HG03196 (cell line): Measurements from ENCODE around the gene PAQR5.
"Not testable (repeated sequence)": the region's sequence is repeated elsewhere in the genome, so short reads cannot be mapped to it uniquely, and the experiment has no call there.

Source experiments
- ATAC-seq: cut with Tn5 transposase; IDR thresholded peaks from one replicate; pipeline ENCODE4 v1.9.1; 2021; ENCODE audit not compliant: unreplicated experiment

Gene PAQR5, protein sequence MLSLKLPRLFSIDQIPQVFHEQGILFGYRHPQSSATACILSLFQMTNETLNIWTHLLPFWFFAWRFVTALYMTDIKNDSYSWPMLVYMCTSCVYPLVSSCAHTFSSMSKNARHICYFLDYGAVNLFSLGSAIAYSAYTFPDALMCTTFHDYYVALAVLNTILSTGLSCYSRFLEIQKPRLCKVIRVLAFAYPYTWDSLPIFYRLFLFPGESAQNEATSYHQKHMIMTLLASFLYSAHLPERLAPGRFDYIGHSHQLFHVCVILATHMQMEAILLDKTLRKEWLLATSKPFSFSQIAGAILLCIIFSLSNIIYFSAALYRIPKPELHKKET

DNA sequence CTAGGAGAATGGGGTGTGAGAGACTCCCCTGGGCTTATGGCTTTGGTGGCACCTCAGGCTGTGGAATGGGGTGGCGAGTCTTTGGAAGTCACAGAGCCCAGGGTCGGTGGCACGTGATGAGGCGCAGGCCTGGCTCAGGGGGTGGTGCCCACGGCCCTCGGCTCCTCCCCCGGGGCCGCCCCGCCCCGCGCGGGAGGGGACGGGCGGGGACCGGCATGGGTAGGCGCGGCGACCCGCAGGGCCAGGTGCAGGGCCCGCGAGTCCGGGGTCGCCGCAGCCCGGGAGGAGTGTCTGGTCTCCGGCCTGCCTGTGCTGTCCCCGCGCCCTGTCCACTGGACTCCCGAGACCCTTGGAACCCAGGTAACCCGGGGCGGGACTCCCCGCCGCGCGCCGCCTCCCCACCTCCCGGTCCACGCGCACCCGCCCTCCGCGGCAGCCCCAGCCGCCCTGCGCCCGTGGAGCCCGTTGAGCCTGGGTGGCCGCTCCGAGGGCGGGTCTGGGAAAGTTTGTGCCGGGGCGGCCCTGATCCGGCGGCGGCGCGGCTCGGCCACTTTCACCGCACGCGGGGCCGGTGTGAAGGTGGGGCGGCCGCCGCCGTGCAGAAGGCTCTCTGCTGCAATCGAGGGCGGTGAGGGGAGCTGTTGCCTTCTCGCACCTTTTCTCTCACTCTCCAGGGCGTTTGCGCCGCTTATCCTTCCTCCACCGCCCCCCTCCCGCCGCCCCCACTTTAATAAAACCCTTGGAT is at the start of gene PAQR5:
Gene PAQR5 (plus strand): TSS at position 216 of the 745 bp plus-strand sequence. CDS start 61,169 bp downstream, outside the sequence.
- no peak for ATAC-seq

- no peak for ATAC-seq
Measured at GRCh38 chr15:69253156-69253555, 45.6 kb upstream of the PAQR5 start.

GRCh38 chr15:69265347-69265955 is 33.3 kb upstream of the PAQR5 start:
- no peak for ATAC-seq

DNA sequence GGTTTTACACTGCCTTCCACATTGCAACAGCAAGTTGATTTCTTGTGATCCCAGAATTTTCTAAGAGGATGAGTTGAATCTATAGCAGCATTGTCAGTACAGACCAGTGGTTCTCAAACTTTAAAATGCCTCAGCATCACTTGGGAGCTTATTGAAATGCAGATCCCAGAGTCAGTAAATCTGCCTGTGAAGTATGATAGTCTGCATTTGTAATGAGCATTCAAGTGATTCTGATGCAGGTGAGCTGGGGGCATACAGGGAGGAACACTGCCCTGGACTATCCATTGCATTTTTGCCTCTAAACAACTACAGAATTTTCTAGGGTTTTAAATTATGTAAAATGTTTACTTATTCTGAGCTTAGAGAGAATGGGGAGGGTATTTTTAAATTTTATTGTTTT is 27.5 kb upstream of the PAQR5 start:
- ATAC-seq = no peak

DNA sequence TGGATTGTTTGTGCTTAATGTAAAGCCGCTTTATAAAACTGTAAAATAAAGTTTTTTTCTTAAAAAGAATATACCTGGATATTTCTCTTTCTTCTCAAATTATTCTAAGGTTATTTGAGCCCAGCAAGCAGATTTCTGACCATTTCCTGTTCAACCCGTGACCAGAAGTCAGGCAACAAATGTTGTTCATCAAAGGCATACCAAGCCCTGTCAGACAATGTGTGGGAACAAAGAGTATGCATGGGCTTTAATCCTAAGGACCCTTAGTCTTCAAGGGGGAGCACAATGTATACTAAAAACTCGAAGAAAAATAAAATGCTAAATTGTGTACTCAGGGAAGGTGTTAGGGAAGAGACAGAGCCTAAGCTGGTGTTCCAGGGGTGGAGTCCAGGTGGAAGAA is 26.6 kb upstream of the PAQR5 start:
- no peak for ATAC-seq

- ATAC-seq = no peak
Measured at GRCh38 chr15:69272891-69273290, 25.8 kb upstream of the PAQR5 start.

DNA sequence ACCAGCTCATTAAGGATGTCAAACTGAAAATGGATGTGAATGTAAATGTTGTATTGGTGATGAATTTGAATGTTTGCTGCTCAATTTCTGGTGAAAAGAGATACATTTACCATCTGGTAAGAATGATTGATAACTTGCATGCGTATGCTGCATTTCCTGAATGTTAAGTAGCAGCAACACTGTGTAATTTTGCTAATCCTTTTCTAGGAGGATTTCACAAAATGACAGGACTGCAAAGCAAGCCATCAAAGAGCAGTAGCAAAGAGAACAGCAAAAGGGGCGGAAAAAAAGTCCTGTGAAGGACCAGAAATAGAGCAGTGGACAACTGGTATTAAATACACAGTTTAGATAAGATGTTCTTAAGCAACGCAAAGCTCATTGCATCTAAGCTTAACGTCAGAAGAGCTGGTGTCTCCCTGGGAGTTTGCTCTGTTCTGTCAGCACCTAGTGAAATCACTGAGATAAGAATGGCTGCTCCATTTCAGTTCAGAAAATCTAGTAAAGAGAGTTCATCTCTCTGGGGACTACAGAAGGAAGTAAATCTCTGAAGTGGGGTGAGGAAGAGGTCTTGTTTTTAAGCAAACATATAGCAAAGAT is 23.5 kb upstream of the PAQR5 start:
- ATAC-seq = no peak

DNA sequence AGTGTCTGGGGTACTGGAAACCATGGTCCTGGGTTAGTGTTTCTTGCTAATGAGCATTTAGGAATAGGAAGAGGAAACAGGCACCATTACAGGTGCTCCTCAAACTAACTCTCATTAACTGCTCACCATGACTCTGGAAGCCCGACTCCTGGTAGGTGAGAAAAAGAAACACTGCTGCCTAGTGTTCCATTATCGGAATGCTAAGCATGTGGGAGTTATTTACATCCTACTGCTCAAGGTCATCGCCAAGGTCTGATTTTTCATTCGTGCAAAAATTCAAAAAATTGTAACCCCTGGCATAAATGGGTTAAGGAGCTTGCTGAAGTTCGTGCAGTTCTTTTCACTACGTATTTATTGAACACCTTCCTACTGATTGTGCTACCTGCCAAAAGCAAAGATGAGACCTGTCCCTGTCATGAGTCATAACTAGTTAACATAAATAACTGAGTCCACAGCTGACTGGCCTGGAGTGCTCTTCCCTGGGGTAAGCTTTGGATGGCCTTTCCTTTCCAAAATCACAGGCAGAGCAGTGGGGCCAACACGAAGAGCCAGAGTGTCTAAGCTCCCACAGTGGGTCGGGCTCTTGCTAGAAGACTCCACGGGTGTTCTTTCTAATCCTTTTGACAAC is 22.7 kb upstream of the PAQR5 start:
- no peak for ATAC-seq

DNA sequence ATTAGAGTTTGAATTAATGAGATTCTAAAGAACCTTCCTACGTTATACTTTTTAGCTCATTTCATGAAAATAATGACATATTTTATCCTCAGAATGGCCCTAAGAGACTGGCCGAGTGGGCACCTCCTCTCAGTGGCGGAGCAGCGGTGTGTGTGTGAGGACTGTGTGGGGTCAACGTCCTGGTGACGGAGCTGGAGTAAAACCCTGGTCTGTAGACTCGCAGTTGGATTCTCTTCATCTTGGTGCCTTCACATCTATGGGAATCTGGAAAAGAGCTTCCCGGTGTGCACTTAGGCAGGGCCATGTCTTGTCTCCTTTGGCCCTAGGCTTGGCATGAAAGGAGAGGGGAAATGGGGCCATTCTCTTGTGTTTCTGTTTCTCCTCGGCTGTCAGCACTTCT is 21.4 kb upstream of the PAQR5 start:
- no peak for ATAC-seq

DNA sequence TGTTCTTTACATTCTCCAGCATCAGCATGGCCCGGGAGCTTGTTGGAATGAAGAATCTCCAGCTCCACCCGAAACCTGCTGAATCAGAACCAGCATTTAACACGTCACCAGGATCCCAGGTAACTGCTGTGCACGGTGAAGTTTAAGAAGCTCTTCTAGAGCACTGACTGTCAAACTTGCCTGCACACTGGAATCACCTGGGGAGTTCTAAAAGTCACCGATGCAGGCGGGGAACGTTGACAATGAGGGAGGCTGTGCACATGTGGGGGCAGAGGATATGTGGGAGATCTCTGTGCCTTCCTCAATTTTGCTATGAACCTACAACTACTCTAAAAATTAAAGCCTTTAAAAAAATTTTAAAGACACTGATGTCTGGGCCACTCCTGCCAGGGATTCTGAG is 19.1 kb upstream of the PAQR5 start:
- ATAC-seq = no peak

- no peak for ATAC-seq
Measured at GRCh38 chr15:69280783-69281182, 17.9 kb upstream of the PAQR5 start.

DNA sequence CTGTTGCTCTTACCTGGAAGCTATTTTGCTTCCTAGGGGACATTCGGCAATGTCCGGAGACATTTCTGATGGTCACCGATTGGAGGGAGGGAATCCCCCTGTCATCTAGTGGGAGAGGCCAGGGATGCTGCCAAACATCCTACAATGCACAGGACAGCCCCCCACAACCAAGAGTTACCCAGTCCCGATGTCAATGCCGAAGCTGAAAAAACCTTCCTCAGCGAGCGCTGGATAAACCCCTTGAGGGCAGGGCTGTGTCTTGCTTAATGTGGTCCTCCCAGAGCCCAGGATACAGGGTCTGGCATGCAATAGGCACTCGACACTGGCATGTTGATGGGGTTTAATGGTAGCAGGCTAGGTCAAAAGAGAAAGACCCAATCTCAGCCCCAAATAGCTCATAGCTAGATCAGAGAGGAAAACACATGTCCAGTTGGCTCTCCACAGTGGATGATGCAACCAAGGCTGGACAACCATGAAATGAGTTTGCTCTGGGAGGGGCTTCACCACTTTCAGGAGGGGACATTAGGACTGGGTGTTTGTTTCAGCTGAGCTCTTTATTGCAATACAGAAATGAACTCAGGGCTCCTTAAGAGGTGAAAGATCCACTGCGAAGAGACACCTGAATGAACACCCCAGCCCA is 16.5 kb upstream of the PAQR5 start:
- no peak for ATAC-seq

DNA sequence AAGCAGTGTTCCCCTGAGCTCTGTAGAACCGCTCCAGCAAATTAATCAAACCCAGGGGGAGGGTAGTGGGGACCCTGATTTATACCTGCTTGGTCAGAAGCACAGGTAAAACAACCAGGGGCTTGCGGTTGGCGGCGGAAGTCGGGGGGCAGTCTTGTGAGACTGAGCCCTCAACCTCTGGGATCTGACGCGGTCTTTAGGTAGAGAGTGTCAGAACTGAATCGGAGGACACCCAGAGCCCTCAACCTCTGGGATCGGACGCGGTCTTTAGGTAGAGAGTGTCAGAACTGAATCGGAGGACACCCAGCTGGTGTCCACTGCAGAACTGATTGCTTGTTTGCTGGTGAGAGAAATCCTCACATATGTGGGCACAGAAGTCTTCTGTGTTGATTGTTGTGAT is 12.9 kb upstream of the PAQR5 start:
- no peak for ATAC-seq

GRCh38 chr15:69288011-69288410 is 10.7 kb upstream of the PAQR5 start:
- no peak for ATAC-seq

- ATAC-seq = no peak
Measured at GRCh38 chr15:69288531-69289341, 10.0 kb upstream of the PAQR5 start.

DNA sequence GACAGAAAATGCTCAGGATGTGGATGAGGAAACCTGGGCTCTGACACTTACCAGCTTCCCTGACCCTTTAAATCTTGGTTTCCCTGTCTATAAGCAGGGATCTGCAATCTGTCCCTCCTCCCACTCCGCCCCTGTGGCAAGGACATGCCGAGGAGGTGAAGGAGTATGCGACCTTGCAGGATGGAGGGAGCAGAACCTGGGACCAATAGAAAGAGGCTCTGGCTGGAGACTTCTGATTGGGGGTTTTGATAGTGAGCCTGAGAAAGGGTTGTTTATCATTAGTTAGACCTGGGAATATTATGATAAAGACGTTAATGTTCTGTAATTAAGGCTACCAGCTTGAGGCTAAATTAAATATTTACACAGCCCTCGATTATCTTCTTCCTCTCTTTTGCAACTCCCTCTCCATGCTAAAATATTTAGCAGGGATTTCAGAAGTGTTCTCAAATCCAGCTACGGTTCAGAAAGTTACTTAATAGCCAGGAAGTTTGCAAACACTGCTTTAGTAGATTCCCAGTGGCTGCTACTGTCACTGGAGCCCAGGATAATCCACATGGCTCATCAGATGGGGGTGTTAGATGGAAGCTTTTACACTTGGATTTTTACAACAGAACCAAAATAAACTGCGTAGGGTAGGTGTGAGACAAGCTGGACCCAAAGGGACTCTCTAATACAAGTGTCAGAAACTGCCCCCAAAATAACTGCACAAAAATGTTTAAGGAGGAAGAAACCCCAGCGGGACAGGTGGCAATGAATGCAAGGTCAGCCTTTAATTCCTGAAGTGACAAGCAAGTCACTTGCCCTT is 9.2 kb upstream of the PAQR5 start:
- ATAC-seq = no peak

- ATAC-seq = no peak
Measured at GRCh38 chr15:69290346-69291164, 8.2 kb upstream of the PAQR5 start.

- ATAC-seq = not testable (repeated sequence)
Measured at GRCh38 chr15:69291651-69292050, 7.1 kb upstream of the PAQR5 start.
